ENCODE measurements around the gene NDUFB5. TPM values are rescaled to one million over a fixed set of nuclear protein-coding genes. Genes with fewer than 3 reads are reported as not detected.

The NDUFB5 gene
- total and polyA plus RNA-seq, 2 donors (not counting 1 experiment from before 2014, with no cell fraction given) = 16.1 to 52.9 TPM

DNA sequence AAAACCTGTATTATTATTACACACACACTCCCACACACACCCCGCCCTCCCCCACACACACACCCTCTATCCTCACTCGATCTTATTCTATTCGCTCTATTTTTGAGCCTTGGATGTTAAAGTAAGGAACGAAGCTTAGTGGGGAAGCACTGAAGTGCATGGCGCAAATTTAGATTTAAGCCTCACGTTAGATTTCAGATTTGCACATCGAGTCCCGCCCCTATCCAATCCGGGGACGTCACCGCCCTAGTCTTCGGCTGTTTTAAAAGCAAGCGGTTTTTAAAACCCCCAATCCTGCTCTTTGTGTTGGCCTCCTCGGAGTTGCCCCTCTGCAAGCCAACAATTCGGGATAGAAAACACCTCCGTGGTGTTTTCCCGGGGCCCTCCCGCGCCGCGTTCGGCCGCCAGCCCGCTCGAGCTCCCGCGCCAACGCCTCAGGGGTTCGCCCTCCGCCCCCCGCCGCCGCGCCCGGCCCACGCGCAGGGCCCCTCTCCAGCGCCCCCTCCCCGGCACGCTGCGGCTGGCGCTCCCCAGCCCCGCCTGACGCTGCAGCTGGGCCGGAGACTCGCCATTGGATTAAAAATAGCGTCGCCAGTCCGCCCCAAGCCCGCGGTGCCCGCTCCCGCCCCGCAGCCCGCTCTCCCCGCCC lies 48.0 kb downstream of the NDUFB5 start, which contains the start of gene USP13:
TSS of gene USP13 (plus strand) at position 594 of the 649 bp plus-strand sequence. CDS start 186 bp downstream, outside the sequence.
- DNase-seq = peak; percentile 82
- Histone ChIP-seq H3K9me3 (ENCODE audit: control extremely low read depth in 1 of 3, control insufficient read depth in 2 of 3, insufficient read depth in 1 of 3, low read length in 2 of 3) (no peaks in the 10 kb centered on the region), H3K36me3 (replicated peaks in 1 of 2; ENCODE audit: control extremely low read depth in 1 of 2, control insufficient read depth in 1 of 2, extremely low read depth in 1 of 2, insufficient read depth in 2 of 2, low read length in 1 of 2) (no peaks in the 10 kb centered on the region), H4K20me1 (ENCODE audit: control insufficient read depth, insufficient read depth, low read length, poor library complexity, severe bottlenecking) (no peaks in the 10 kb centered on the region), H3K27ac (ENCODE audit: low read length in 2 of 2) (peak within 1 kb of the TSS; percentile 36 to 66), H3K4me3 (ENCODE audit: control extremely low read depth in 1 of 5, extremely low read depth in 1 of 5, insufficient read depth in 1 of 5, low read depth in 2 of 5, low read length in 4 of 5) (peak within 1 kb of the TSS; percentile 52 to 88 (median 80)), H3K4me1 (ENCODE audit: control insufficient read depth in 2 of 2, insufficient read depth in 2 of 2, low read length in 2 of 2) (peaks cover 10 to 19% of the 10 kb centered on the region in 2 donors), H3K27me3 (replicated peaks in 1 of 4; ENCODE audit: control extremely low read depth in 1 of 4, control insufficient read depth in 3 of 4, insufficient read depth in 4 of 4, low read length in 3 of 4) (no peaks in the 10 kb centered on the region), H3K9ac (ENCODE audit: low read length) (peak within 1 kb of the TSS; percentile 70), H2AFZ (ENCODE audit: insufficient read depth, low read depth, low read length, poor library complexity, severe bottlenecking) (peak within 1 kb of the TSS; percentile 91), H3K4me2 (replicated peaks; ENCODE audit: low read depth, low read length, poor library complexity, severe bottlenecking) (peak within 1 kb of the TSS; percentile 80), H3K79me2 (ENCODE audit: control insufficient read depth, insufficient read depth, low read length) (peaks cover 28% of the 10 kb centered on the region)
- Mint-ChIP-seq H3K4me1 (peaks cover 28% of the 10 kb centered on the region), H3K27ac (peak within 1 kb of the TSS; percentile 91), H3K9me3 (ENCODE audit: insufficient read depth) (no peaks in the 10 kb centered on the region), H3K27me3 (no peaks in the 10 kb centered on the region), H3K4me3 (peak within 1 kb of the TSS; percentile 96)
- ATAC-seq (ENCODE audit: low read depth) = peak; percentile 80
- no peak for TF ChIP-seq EZH2 (IDR thresholded peaks at IDR 0.05; ENCODE audit: borderline replicate concordance, insufficient read depth, low read depth, low read length, poor library complexity, severe bottlenecking)
- TF ChIP-seq, protein P1, sequence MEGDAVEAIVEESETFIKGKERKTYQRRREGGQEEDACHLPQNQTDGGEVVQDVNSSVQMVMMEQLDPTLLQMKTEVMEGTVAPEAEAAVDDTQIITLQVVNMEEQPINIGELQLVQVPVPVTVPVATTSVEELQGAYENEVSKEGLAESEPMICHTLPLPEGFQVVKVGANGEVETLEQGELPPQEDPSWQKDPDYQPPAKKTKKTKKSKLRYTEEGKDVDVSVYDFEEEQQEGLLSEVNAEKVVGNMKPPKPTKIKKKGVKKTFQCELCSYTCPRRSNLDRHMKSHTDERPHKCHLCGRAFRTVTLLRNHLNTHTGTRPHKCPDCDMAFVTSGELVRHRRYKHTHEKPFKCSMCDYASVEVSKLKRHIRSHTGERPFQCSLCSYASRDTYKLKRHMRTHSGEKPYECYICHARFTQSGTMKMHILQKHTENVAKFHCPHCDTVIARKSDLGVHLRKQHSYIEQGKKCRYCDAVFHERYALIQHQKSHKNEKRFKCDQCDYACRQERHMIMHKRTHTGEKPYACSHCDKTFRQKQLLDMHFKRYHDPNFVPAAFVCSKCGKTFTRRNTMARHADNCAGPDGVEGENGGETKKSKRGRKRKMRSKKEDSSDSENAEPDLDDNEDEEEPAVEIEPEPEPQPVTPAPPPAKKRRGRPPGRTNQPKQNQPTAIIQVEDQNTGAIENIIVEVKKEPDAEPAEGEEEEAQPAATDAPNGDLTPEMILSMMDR (IDR thresholded peaks at IDR 0.05) = no peak
- WGBS (ENCODE audit: insufficient coverage) = under 1% methylated on average over 54 of the region's 56 CpGs
- CTCF ChIA-PET = interaction anchor here (0.6 to 1.3 kb wide), 3 partner anchors 46 to 199 kb away, joined by 3 to 4 read pairs (median 3); partner anchors contain the start of genes MRPL47 and NDUFB5
- POLR2A ChIA-PET = no interaction called here
- intact Hi-C loops (cut with micrococcal nuclease) = loop anchor here (1.0 to 5.0 kb wide), 10 partner anchors 43 to 1336 kb away; partner anchors contain the start of genes ACTL6A, DNAJC19, FXR1 and MFN1
